DND-41 (cell line): ENCODE data around the gene DDX60.
"Not testable (repeated sequence)": the region's sequence is repeated elsewhere in the genome, so short reads cannot be mapped to it uniquely, and the experiment has no call there.

Source experiments
- EZH2 ChIP-seq: IDR thresholded peaks from 3 replicates; pipeline ENCODE4 v1.6.1; 2012; ENCODE audit warnings: borderline replicate concordance, low read depth, mild to moderate bottlenecking, moderate library complexity, low read length, inconsistent platforms; ENCODE audit not compliant: severe bottlenecking
- TF ChIP-seq, protein P1 (sequence below): IDR thresholded peaks from 2 replicates; pipeline ENCODE4 v1.5.1; 2012; ENCODE audit warnings: borderline replicate concordance, low read length, moderate library complexity, mild to moderate bottlenecking; ENCODE audit not compliant: poor library complexity, severe bottlenecking; ENCODE audit errors: extremely low read depth

DNA sequence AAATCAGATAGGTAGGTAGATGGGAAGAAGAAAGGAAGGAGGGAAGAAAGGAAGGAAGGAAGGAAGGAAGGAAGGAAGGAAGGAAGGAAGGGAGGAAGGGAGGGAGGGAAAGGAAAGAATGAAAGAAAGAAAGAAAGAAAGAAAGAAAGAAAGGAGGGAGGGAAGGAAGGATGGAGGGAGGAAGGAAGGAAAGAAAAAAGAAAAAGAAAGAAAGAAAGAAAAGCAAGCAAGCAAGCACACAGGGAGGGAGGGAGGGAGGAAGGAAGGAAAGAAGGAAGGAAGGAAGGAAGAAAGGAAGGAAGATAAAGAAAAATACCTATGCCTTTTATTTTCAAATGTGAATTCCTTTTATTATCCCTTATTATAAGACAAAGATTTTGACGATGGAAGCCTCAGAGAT is 32.7 kb downstream of the DDX60 start:
- TF ChIP-seq, protein P1, sequence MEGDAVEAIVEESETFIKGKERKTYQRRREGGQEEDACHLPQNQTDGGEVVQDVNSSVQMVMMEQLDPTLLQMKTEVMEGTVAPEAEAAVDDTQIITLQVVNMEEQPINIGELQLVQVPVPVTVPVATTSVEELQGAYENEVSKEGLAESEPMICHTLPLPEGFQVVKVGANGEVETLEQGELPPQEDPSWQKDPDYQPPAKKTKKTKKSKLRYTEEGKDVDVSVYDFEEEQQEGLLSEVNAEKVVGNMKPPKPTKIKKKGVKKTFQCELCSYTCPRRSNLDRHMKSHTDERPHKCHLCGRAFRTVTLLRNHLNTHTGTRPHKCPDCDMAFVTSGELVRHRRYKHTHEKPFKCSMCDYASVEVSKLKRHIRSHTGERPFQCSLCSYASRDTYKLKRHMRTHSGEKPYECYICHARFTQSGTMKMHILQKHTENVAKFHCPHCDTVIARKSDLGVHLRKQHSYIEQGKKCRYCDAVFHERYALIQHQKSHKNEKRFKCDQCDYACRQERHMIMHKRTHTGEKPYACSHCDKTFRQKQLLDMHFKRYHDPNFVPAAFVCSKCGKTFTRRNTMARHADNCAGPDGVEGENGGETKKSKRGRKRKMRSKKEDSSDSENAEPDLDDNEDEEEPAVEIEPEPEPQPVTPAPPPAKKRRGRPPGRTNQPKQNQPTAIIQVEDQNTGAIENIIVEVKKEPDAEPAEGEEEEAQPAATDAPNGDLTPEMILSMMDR, result not testable (repeated sequence)
- not testable (repeated sequence) for TF ChIP-seq EZH2
